ENCODE results near the gene SEPTIN14.
"Not testable (repeated sequence)": the region's sequence is repeated elsewhere in the genome, so short reads cannot be mapped to it uniquely, and the experiment has no call there.

The SEPTIN14 gene

GRCh38 chr7:55862652-55863051 lies at the start of gene SEPTIN14:
SEPTIN14 (minus strand) TSS chr7:55862752; CDS start chr7:55861996, 756 bp downstream.
- DNase-seq = not testable (repeated sequence)

- DNase-seq = no peak
Measured at GRCh38 chr7:55903985-55904759, 41.6 kb upstream of the SEPTIN14 start.

- not testable (repeated sequence) for DNase-seq
Measured at GRCh38 chr7:55901059-55901458, 38.5 kb upstream of the SEPTIN14 start.

GRCh38 chr7:55898287-55898686 lies 35.7 kb upstream of the SEPTIN14 start:
- no peak for DNase-seq

- no peak for DNase-seq
Measured at GRCh38 chr7:55895021-55895420, 32.5 kb upstream of the SEPTIN14 start.

- no peak for DNase-seq
Measured at GRCh38 chr7:55893940-55894339, 31.4 kb upstream of the SEPTIN14 start.

GRCh38 chr7:55888378-55888777 lies 25.8 kb upstream of the SEPTIN14 start:
- DNase-seq = not testable (repeated sequence)

- peak in 1 of 56 donors; percentile 6 for DNase-seq
Measured at GRCh38 chr7:55887821-55888247, 25.3 kb upstream of the SEPTIN14 start.

GRCh38 chr7:55884321-55884720 lies 21.8 kb upstream of the SEPTIN14 start:
- no peak for DNase-seq

- peak in 1 of 56 donors; percentile 9 for DNase-seq
Measured at GRCh38 chr7:55878691-55879090, 16.1 kb upstream of the SEPTIN14 start.

GRCh38 chr7:55877308-55877707 lies 14.8 kb upstream of the SEPTIN14 start:
- no peak for DNase-seq

- no peak for DNase-seq
Measured at GRCh38 chr7:55873765-55874164, 11.2 kb upstream of the SEPTIN14 start.

GRCh38 chr7:55871932-55872485 lies 9.5 kb upstream of the SEPTIN14 start:
- no peak for DNase-seq

GRCh38 chr7:55868989-55869388 lies 6.4 kb upstream of the SEPTIN14 start:
- not testable (repeated sequence) for DNase-seq

GRCh38 chr7:55845164-55845563 lies 17.4 kb downstream of the SEPTIN14 start:
- DNase-seq = not testable (repeated sequence)

- DNase-seq = no peak
Measured at GRCh38 chr7:55838595-55838994, 24.0 kb downstream of the SEPTIN14 start.

- no peak for DNase-seq
Measured at GRCh38 chr7:55827577-55827976, 35.0 kb downstream of the SEPTIN14 start.

- DNase-seq = no peak
Measured at GRCh38 chr7:55818686-55819085, 43.9 kb downstream of the SEPTIN14 start.

GRCh38 chr7:55797260-55797659 lies 65.3 kb downstream of the SEPTIN14 start:
- DNase-seq = not testable (repeated sequence)

- no peak for DNase-seq
Measured at GRCh38 chr7:55794527-55794926, 68.0 kb downstream of the SEPTIN14 start.

GRCh38 chr7:55792048-55792447 lies 70.5 kb downstream of the SEPTIN14 start:
- DNase-seq = no peak

- no peak for DNase-seq
Measured at GRCh38 chr7:55787796-55788195, 74.8 kb downstream of the SEPTIN14 start.

GRCh38 chr7:55786901-55787300 lies 75.7 kb downstream of the SEPTIN14 start:
- DNase-seq = no peak
